GM12878 (cell line): ENCODE measurements around the gene PHF20. TPM values are rescaled to one million over a fixed set of nuclear protein-coding genes. Genes with fewer than 3 reads are reported as not detected.
"Not testable (repeated sequence)": the region's sequence is repeated elsewhere in the genome, so short reads cannot be mapped to it uniquely, and the experiment has no call there.

Source experiments
- ATAC-seq: fragments of 200-7000 bp; cut with Tn5 transposase; 3 replicates; pipeline ENCODE4 v1.9.1; 2020; ENCODE audit warnings: mild to moderate bottlenecking, moderate library complexity
- BruUV-seq: library from RNA; stranded (reverse); fragments of 400-500 nt; replicated peaks from 2 replicates; lab custom pipeline; 2021; lab: Mats Ljungman, UMichigan
- CTCF ChIA-PET: fragments of 300-600 bp; sonication (Branson Sonifier 250); formaldehyde crosslinking; extraction: SDS; loops from one replicate; lab custom pipeline; 2021; ENCODE audit warnings: inconsistent platforms; lab: Yijun Ruan, JAX
- POLR2A ChIA-PET: fragments of 350-600 bp; formaldehyde crosslinking; extraction: SDS; loops from one replicate; lab custom pipeline; 2021; ENCODE audit warnings: inconsistent platforms; lab: Charles Lee
- RAD21 ChIA-PET: fragments of 300-600 bp; sonication (Branson Sonifier 250); formaldehyde crosslinking; loops from one replicate; lab custom pipeline; 2023; ENCODE audit warnings: antibody characterized with exemption; ENCODE audit not compliant: unreplicated experiment; lab: Charles Lee
- SMC1A ChIA-PET: fragments of 300-600 bp; sonication (Branson Sonifier 250); formaldehyde crosslinking; loops from one replicate; lab custom pipeline; 2023; ENCODE audit not compliant: unreplicated experiment, uncharacterized antibody; lab: Charles Lee
- DNase-seq: peaks from one replicate; pipeline ENCODE4 v3.0.0-alpha.2; 2011; ENCODE audit warnings: low read depth, low spot score
- FAIRE-seq: peaks from 3 replicates; lab custom pipeline; 2011; peaks lifted over from hg19 to GRCh38; lab: Jason Lieb, UNC
- H2AFZ ChIP-seq: 2 replicates; pipeline ENCODE4 v1.6.0; 2011; ENCODE audit warnings: low read depth, low read length, control low read depth; ENCODE audit not compliant: control insufficient read depth
- H3K27ac ChIP-seq: 2 replicates; pipeline ENCODE4 v1.5.1; 2011; ENCODE audit warnings: control low read depth; ENCODE audit not compliant: control insufficient read depth, insufficient read depth
- H3K27me3 ChIP-seq, 2 experiments: replicated peaks in 1 of 2; 2 replicates each; pipeline versions ENCODE4 v1.6.0 to v1.6.1; 2011; ENCODE audit warnings: low read length in 1 of 2; ENCODE audit not compliant: control insufficient read depth in 2 of 2, insufficient read depth in 2 of 2
- H3K36me3 ChIP-seq, 2 experiments: 2 replicates each; pipeline ENCODE4 v1.5.1; 2011; ENCODE audit warnings: low read length in 1 of 2; ENCODE audit not compliant: control insufficient read depth in 2 of 2, insufficient read depth in 2 of 2
- H3K4me1 ChIP-seq: 2 replicates; pipeline ENCODE4 v1.6.1; 2011; ENCODE audit warnings: mild to moderate bottlenecking, low read length, moderate library complexity, mixed read lengths; ENCODE audit not compliant: control insufficient read depth, insufficient read depth
- H3K4me2 ChIP-seq: 2 replicates; pipeline ENCODE4 v1.6.0; 2011; ENCODE audit warnings: control low read depth; ENCODE audit not compliant: control insufficient read depth, insufficient read depth
- H3K4me3 ChIP-seq: fragments of 200-600 bp; sonication (generic); 2 replicates; pipeline ENCODE4 v1.5.1; 2016
- H3K79me2 ChIP-seq: 2 replicates; pipeline ENCODE4 v1.6.0; 2011; ENCODE audit warnings: low read length; ENCODE audit not compliant: control insufficient read depth, insufficient read depth
- H3K9ac ChIP-seq: 2 replicates; pipeline ENCODE4 v1.8.0; 2011; ENCODE audit warnings: low read length, control low read depth, mixed read lengths; ENCODE audit not compliant: control insufficient read depth, insufficient read depth
- H3K9me3 ChIP-seq: replicated peaks from 3 replicates; pipeline ENCODE4 v1.5.1; 2011; ENCODE audit warnings: mild to moderate bottlenecking, low read length; ENCODE audit not compliant: control insufficient read depth, insufficient read depth
- H4K20me1 ChIP-seq: 2 replicates; pipeline ENCODE4 v1.6.0; 2011; ENCODE audit not compliant: control insufficient read depth, insufficient read depth
- ATF2 ChIP-seq: IDR thresholded peaks from 2 replicates; pipeline ENCODE4 v1.6.1; 2012; ENCODE audit warnings: low read length, inconsistent platforms
- NFXL1 ChIP-seq: fragments of 450-650 bp; IDR thresholded peaks from 2 replicates; pipeline ENCODE4 v1.6.1; 2017; ENCODE audit warnings: antibody characterized with exemption, mild to moderate bottlenecking, borderline replicate concordance
- NFYB ChIP-seq: IDR thresholded peaks from 2 replicates; pipeline ENCODE4 v1.6.1; 2011; ENCODE audit warnings: low read depth, mild to moderate bottlenecking, low read length, improper control_type of control experiment, moderate library complexity; ENCODE audit not compliant: insufficient read depth
- SREBF2 ChIP-seq: IDR thresholded peaks from 2 replicates; pipeline ENCODE4 v1.6.1; 2012; ENCODE audit warnings: mild to moderate bottlenecking, low read length
- STAT3 ChIP-seq: IDR thresholded peaks from 2 replicates; pipeline ENCODE4 v1.6.1; 2011; ENCODE audit warnings: low read depth, low read length, improper control_type of control experiment
- ZSCAN29 ChIP-seq: fragments of 450-650 bp; IDR thresholded peaks from 2 replicates; pipeline ENCODE4 v1.6.1; 2017; ENCODE audit warnings: mild to moderate bottlenecking, moderate library complexity
- WGBS: methylation state at CpG from one replicate; pipeline ENCODE4 v1.1.6; 2016; ENCODE audit warnings: low lambda C conversion rate; ENCODE audit not compliant: insufficient replicate concordance, insufficient coverage; ENCODE audit errors: missing lambda C conversion rate; 5-methylcytosine and 5-hydroxymethylcytosine counted together
- in situ Hi-C: fragments of 300-500 bp; cut with MboI; formaldehyde crosslinking; loops from 9 replicates; pipeline ENCODE4 v1.14.3; 2018; ENCODE audit warnings: mixed read lengths
- intact Hi-C: fragments of 100-400 bp; cut with micrococcal nuclease; formaldehyde crosslinking; loops from one replicate; pipeline ENCODE4 v1.14.2; 2022; ENCODE audit not compliant: unreplicated experiment
- polyA plus RNA-seq, 11 experiments: library from polyadenylated mRNA; depleted of rRNA in 4 of 11; unstranded in 6 of 11; stranded (reverse) in 5 of 11; fragments of >200 nt; fragmentation: Nextera tagmentation in 4 of 11; fragmentation: Illumina TruSeq in 1 of 11; extraction: Ambion mirVana in 4 of 11; extraction: Trizol in 1 of 11; gene quantifications; 1 replicate in 1 of 11; 2 replicates in 10 of 11; pipeline versions ENCODE4 v1.2.1 to v1.2.3, GENCODE V29; 2011 to 2016; ENCODE audit warnings: inconsistent platforms in 2 of 11, missing spikeins in 2 of 11, low read depth in 1 of 11
- total RNA-seq, 4 experiments: library from RNA; depleted of rRNA in 3 of 4; stranded (reverse); fragments of >200 nt in 3 of 4; fragmentation: Illumina TruSeq in 1 of 4; extraction: Trizol in 1 of 4; gene quantifications; 2 replicates each; pipeline versions ENCODE4 v1.2.1 to v1.2.3, GENCODE V29; 2013 to 2021

The PHF20 gene
- total and polyA plus RNA-seq, 10 of the 15 experiments (the other 5 are each of a cell fraction or from before 2014, with no cell fraction given) = 31.6 to 91.2 (median 46.8) TPM

GRCh38 chr20:35878113-35878625 is 106.4 kb downstream of the PHF20 start:
- CTCF ChIA-PET = no interaction called here
- POLR2A ChIA-PET = no interaction called here
- H3K79me2 ChIP-seq = no peaks in the 10 kb centered on the region

DNA sequence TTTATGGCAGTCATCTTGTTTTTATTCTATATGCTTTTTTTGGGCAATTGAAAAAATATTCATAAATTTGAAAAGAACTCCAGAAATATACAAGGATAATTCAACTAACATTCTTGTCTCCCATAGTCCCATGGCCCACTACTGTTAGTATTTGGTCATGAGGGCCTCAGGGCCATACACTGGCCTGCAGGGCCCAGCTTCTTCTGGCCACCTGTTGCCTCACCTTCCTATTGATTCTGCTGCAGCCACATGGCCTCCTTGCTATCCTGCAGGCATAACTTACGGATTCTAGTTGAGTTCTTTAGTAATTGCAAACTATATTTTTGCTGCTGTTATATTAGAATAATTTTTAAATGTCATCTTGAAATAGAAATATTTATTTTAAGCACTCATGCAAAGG is 109.9 kb downstream of the PHF20 start:
- Histone ChIP-seq H3K9me3 (no peaks in the 10 kb centered on the region), H3K4me2 (no peak overlapping the region), H2AFZ (no peak overlapping the region), H3K4me1 (no peaks in the 10 kb centered on the region), H3K27me3 (no peaks in the 10 kb centered on the region), H3K4me3 (no peak overlapping the region), H3K79me2 (no peaks in the 10 kb centered on the region), H3K9ac (no peak overlapping the region), H4K20me1 (no peaks in the 10 kb centered on the region), H3K27ac (no peak overlapping the region), H3K36me3 (peaks cover 1 to 7% of the 10 kb centered on the region in 2 experiments)
- in situ Hi-C loops (no loop called here), intact Hi-C loops (loop anchor here (5.0 to 10.0 kb wide), 2 partner anchors 147 to 419 kb away; no protein-coding TSS in a partner anchor)
- SMC1A ChIA-PET = no interaction called here
- WGBS = 100% methylated on average over 1 of the region's 1 CpG
- POLR2A ChIA-PET = no interaction called here
- no peak for FAIRE-seq
- CTCF ChIA-PET = no interaction called here
- TF ChIP-seq ZSCAN29 (no peak), SREBF2 (no peak), ATF2 (no peak), NFXL1 (no peak), STAT3 (no peak)
- BruUV-seq = no TSS peak
- no peak for DNase-seq
- no peak for ATAC-seq
- RAD21 ChIA-PET = interaction anchor here (1.6 kb wide), 1 partner anchor 41 kb away, joined by 3 read pairs; no protein-coding TSS in a partner anchor

More at GRCh38 chr20:35878113-35878625, 106.4 kb downstream of the PHF20 start:
- Histone ChIP-seq H3K27ac (no peak overlapping the region), H3K4me2 (no peak overlapping the region)
- SMC1A ChIA-PET = interaction anchor here (1.3 kb wide), 1 partner anchor 134 kb away, joined by 4 read pairs; no protein-coding TSS in a partner anchor
- TF ChIP-seq NFYB = no peak
- TF ChIP-seq, all 136 proteins: peak for 0
- DNase-seq (no peak), ATAC-seq (no peak), FAIRE-seq (no peak)
- intact Hi-C loops (no loop called here), in situ Hi-C loops (no loop called here)
- RAD21 ChIA-PET = no interaction called here
- no peaks in the 10 kb centered on the region for H3K4me1 ChIP-seq
- 88% methylated on average over 6 of the region's 6 CpGs for WGBS
- no peak overlapping the region for H2AFZ ChIP-seq
- no peaks in the 10 kb centered on the region for H3K9me3 ChIP-seq
- H3K4me3 ChIP-seq = no peak overlapping the region
- H3K27me3 ChIP-seq = no peaks in the 10 kb centered on the region
- no peaks in the 10 kb centered on the region for H4K20me1 ChIP-seq
- BruUV-seq = no TSS peak
- H3K9ac ChIP-seq = no peak overlapping the region
- H3K36me3 ChIP-seq = no peaks in the 10 kb centered on the region; a peak in 1 of 4 replicates

DNA sequence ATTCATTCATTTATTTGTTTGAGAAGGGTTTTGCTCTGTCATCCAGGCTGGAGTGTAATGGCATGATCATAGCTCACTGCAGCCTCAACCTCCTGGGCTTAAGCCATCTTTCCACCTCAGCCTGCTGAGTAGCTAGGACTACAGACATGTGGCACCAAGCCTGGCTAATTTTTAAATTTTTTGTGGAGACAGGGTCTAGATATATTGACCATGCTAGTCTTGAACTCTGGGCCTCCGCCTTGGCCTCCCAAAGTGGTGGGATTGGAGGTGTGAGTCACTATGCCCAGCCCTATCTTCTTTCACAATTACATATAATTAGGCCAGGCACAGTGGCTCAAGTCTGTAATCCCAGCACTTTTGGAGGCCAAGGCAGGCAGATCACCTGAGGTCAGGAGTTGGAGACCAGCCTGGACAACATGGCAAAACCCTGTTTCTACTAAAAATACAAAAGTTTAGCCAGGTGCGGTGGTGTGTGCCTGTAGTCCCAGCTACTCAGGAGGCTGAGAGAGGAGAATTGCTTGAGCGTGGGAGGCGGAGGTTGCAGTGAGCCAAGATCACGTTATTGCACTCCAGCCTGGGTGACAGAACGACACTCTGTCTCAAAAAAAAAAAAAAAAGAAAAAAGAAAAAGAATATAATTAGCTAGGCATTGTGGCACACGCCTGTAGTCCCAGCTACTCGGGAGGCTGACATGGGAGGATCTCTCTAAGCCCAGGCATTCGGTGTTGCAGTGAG is 110.8 kb downstream of the PHF20 start:
- H3K36me3 ChIP-seq, H2AFZ ChIP-seq, H3K79me2 ChIP-seq, H3K27me3 ChIP-seq, in situ Hi-C loops, ATAC-seq, H3K4me3 ChIP-seq, DNase-seq, BruUV-seq, H3K27ac ChIP-seq, H3K9me3 ChIP-seq, H3K4me2 ChIP-seq, H3K9ac ChIP-seq, FAIRE-seq, H4K20me1 ChIP-seq, H3K4me1 ChIP-seq: not testable (repeated sequence)
- POLR2A ChIA-PET = interaction anchor here (0.6 to 0.7 kb wide), 3 partner anchors 67 to 335 kb away, joined by 3 to 6 read pairs (median 4); no protein-coding TSS in a partner anchor
- over 99% methylated on average over 7 of the region's 9 CpGs for WGBS
- CTCF ChIA-PET = interaction anchor here (0.6 to 1.4 kb wide), 6 partner anchors 10 to 426 kb away, joined by 3 to 7 read pairs (median 4); no protein-coding TSS in a partner anchor
- SMC1A ChIA-PET = interaction anchor here (0.9 to 1.6 kb wide), 3 partner anchors 9 to 265 kb away, joined by 3 to 5 read pairs (median 3); no protein-coding TSS in a partner anchor
- intact Hi-C loops = loop anchor here (5.0 to 10.0 kb wide), 2 partner anchors 148 to 420 kb away; no protein-coding TSS in a partner anchor
- RAD21 ChIA-PET = interaction anchor here (1.6 to 1.7 kb wide), 2 partner anchors 42 to 419 kb away, joined by 3 to 5 read pairs; no protein-coding TSS in a partner anchor
